Ascending aorta (tissue), 2 donors: ENCODE data around the gene PLEKHB2. TPM values are rescaled to one million over a fixed set of nuclear protein-coding genes. Genes with fewer than 3 reads are reported as not detected.

ENCODE experiments used
- DNase-seq, 2 donors: peaks; one replicate each; pipeline ENCODE4 v3.0.0-alpha.2; 2019; ENCODE audit warnings: low spot score in 2 of 2
- H3K27ac ChIP-seq, 2 donors: fragments of 200-600 bp; sonication (generic); one replicate each; pipeline ENCODE4 v1.5.1; 2016 to 2017; ENCODE audit warnings: mild to moderate bottlenecking in 1 of 2
- H3K27me3 ChIP-seq: fragments of 200-600 bp; sonication (generic); one replicate; pipeline ENCODE4 v1.5.1; 2017
- H3K36me3 ChIP-seq, 2 donors: fragments of 200-600 bp; sonication (generic); one replicate each; pipeline ENCODE4 v1.5.1; 2016
- H3K4me1 ChIP-seq, 2 donors: fragments of 200-600 bp; sonication (generic); one replicate each; pipeline ENCODE4 v1.5.1; 2016 to 2017; ENCODE audit warnings: mild to moderate bottlenecking in 1 of 2
- H3K4me3 ChIP-seq, 2 donors: fragments of 200-600 bp; sonication (generic); one replicate each; pipeline ENCODE4 v1.5.1; 2016 to 2017; ENCODE audit warnings: mild to moderate bottlenecking in 1 of 2
- H3K9me3 ChIP-seq, 2 donors: fragments of 200-600 bp; sonication (generic); one replicate each; pipeline ENCODE4 v1.5.1; 2016
- intact Hi-C: fragments of 100-400 bp; cut with DNase I; formaldehyde crosslinking; loops from one replicate; pipeline ENCODE4 v1.15.1; 2023
- total RNA-seq: library from RNA; depleted of rRNA; stranded (reverse); fragments of >200 nt; gene quantifications from one replicate; pipeline ENCODE4 v1.1.0, GENCODE V29; 2016
- TF ChIP-seq, protein P1 (sequence below), 3 experiments: fragments of 200-600 bp in 2 of 3; fragments of 450-650 bp in 1 of 3; sonication (generic) in 2 of 3; IDR thresholded peaks; one replicate each; pipeline ENCODE4 v1.5.1; 2016 to 2019; ENCODE audit warnings: antibody characterized with exemption in 3 of 3, mild to moderate bottlenecking in 1 of 3, moderate library complexity in 1 of 3

Gene PLEKHB2
- total RNA-seq, 1 donor from 2014 or later = 61.7 TPM

- H3K9me3 ChIP-seq = no peaks in the 10 kb centered on the region
- no peaks in the 10 kb centered on the region for H3K27me3 ChIP-seq
- no peak overlapping the region for H3K4me3 ChIP-seq
- H3K36me3 ChIP-seq = no peaks in the 10 kb centered on the region
- TF ChIP-seq, protein P1, sequence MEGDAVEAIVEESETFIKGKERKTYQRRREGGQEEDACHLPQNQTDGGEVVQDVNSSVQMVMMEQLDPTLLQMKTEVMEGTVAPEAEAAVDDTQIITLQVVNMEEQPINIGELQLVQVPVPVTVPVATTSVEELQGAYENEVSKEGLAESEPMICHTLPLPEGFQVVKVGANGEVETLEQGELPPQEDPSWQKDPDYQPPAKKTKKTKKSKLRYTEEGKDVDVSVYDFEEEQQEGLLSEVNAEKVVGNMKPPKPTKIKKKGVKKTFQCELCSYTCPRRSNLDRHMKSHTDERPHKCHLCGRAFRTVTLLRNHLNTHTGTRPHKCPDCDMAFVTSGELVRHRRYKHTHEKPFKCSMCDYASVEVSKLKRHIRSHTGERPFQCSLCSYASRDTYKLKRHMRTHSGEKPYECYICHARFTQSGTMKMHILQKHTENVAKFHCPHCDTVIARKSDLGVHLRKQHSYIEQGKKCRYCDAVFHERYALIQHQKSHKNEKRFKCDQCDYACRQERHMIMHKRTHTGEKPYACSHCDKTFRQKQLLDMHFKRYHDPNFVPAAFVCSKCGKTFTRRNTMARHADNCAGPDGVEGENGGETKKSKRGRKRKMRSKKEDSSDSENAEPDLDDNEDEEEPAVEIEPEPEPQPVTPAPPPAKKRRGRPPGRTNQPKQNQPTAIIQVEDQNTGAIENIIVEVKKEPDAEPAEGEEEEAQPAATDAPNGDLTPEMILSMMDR (IDR thresholded peaks at IDR 0.05) = no peak
- no peak for DNase-seq
- no peaks in the 10 kb centered on the region for H3K4me1 ChIP-seq
- intact Hi-C loops = no loop called here
- no peak overlapping the region for H3K27ac ChIP-seq
Observed at GRCh38 chr2:131115752-131116151, 10.6 kb downstream of the PLEKHB2 start.

DNA sequence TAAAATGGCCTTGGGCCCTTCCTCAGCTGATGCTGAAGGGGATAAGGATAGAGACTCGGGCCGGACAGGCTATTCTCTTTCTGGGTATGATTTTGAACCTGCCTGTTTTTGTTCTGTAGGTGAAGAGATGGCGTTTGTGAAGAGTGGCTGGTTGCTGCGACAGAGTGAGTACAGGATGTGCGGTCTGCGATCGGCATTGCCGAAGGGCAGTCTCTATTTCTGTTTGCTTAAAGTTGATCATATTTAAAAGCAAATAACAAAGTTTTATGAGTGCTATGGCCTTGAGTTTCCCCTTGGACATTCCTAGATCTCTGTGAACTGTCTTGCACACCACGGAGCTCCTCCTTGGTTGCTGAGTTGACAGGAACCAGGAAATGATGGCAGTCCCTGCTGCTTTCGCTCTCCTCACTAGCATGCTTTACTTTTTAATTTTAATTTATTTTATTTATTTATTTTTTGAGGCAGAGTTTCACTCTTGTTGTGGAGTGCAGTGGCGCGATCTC lies 15.7 kb downstream of the PLEKHB2 start:
- Histone ChIP-seq H3K27ac (no peak overlapping the region), H3K4me1 (no peaks in the 10 kb centered on the region), H3K9me3 (no peaks in the 10 kb centered on the region), H3K4me3 (no peak overlapping the region), H3K27me3 (no peaks in the 10 kb centered on the region), H3K36me3 (peaks cover 2 to 22% of the 10 kb centered on the region in 2 donors)
- intact Hi-C loops = no loop called here
- TF ChIP-seq, protein P1 (IDR thresholded peaks at IDR 0.05) = no peak
- DNase-seq = no peak

DNA sequence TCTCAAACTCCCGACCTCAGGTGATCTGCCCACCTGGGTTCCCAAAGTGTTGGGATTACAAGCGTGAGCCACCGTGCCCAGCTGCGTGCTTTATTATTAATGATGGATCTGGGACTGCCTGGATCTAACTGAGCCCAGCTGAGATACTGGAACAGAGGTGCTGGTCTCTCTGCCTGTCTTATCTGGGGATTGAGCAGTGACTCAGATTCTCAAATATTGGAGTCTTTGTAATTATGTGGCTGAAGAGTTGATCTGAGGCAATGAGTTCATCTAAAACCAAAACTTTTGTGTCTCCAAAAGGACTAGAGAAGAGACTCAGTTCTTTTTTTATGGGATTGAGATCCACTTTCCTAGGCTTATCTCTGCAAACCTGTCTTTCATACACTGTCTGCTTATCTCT lies 16.3 kb downstream of the PLEKHB2 start:
- DNase-seq = no peak
- H3K9me3 ChIP-seq = no peaks in the 10 kb centered on the region
- intact Hi-C loops = no loop called here
- peaks cover 8 to 28% of the 10 kb centered on the region in 2 donors for H3K36me3 ChIP-seq
- H3K4me1 ChIP-seq = no peaks in the 10 kb centered on the region
- TF ChIP-seq, protein P1 (IDR thresholded peaks at IDR 0.05) = no peak
- H3K27me3 ChIP-seq = no peaks in the 10 kb centered on the region
- no peak overlapping the region for H3K4me3 ChIP-seq
- no peak overlapping the region for H3K27ac ChIP-seq

- no peaks in the 10 kb centered on the region for H3K4me1 ChIP-seq
- no peaks in the 10 kb centered on the region for H3K27me3 ChIP-seq
- H3K4me3 ChIP-seq = no peak overlapping the region
- intact Hi-C loops = no loop called here
- TF ChIP-seq, protein P1 (IDR thresholded peaks at IDR 0.05) = no peak
- H3K27ac ChIP-seq = no peak overlapping the region
- no peak for DNase-seq
- no peaks in the 10 kb centered on the region for H3K9me3 ChIP-seq
- H3K36me3 ChIP-seq = peaks cover 18 to 38% of the 10 kb centered on the region in 2 donors
Observed at GRCh38 chr2:131122496-131122895, 17.4 kb downstream of the PLEKHB2 start.

GRCh38 chr2:131123192-131123591 lies 18.1 kb downstream of the PLEKHB2 start:
- no peak for DNase-seq
- TF ChIP-seq, protein P1 (IDR thresholded peaks at IDR 0.05) = no peak
- Histone ChIP-seq H3K27me3 (no peaks in the 10 kb centered on the region), H3K4me1 (no peaks in the 10 kb centered on the region), H3K36me3 (peaks cover 24 to 45% of the 10 kb centered on the region in 2 donors), H3K9me3 (no peaks in the 10 kb centered on the region), H3K4me3 (no peak overlapping the region), H3K27ac (no peak overlapping the region)
- intact Hi-C loops = no loop called here
